IPS DF 4.7 (cell line): Measurements from ENCODE around the gene GGACT.
"Not testable (repeated sequence)": the region's sequence is repeated elsewhere in the genome, so short reads cannot be mapped to it uniquely, and the experiment has no call there.

Experiments
- DNase-seq: peaks from one replicate; pipeline ENCODE4 v3.0.0-alpha.2; 2013; ENCODE audit warnings: low spot score; ENCODE audit errors: extremely low read depth

GGACT gene

DNA sequence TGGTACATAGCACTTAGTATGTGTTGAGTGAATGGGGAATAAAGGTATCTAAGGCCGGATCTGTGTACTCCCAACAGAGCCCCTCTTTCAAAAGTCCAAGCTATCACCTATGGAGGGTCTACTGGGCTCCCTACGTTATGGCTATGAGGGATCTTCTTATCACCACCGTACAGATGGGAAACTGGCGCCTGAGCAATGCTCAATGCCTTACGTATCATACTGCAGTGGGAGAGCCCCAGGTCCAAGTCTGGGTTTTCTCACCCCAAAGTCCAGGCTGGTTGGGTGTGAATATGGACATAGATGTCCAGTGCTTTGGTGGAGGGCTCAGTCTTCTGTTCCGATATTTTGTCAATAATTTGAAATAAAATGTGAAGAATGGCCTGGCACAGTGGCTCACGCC, 13.1 kb upstream of the GGACT start:
- no peak for DNase-seq

DNA sequence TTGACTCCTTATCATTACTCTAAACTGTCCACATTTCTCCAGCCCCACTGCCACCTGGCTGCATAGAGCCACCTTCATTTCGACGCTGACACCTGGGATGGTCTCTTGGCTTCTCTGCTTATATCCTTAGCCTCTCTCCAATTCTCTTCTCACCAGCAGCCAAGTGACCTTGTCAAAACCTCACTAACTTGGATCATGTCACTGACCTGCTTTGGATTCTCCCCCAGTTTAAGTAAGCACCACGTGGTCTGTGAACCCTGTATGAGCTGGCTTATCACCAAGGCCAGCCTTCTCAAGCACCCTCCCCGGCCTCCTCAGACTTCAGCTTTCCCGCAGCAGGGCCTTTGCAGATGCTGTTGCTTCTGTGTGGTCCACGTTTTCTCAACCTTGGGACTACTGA, 12.3 kb upstream of the GGACT start:
- no peak for DNase-seq

DNA sequence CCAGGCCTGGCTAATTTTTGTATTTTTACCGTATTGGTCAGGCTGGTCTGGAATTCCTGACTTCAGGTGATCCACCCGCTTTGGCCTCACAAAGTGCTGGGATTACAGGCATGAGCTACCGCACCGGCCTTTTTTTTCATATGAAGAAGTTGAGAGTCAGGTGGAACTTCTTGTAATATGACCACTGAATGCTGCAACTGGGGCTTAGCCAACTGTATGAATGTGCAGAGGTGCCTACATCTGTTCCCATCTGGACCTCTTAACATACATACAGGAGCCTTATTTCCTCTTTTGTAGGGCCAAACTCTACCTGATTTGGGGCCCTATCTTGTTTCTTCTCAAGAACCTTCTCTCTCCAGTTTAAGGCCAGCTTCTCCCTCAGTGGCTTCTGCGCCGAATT, 11.9 kb upstream of the GGACT start:
- DNase-seq = no peak

DNA sequence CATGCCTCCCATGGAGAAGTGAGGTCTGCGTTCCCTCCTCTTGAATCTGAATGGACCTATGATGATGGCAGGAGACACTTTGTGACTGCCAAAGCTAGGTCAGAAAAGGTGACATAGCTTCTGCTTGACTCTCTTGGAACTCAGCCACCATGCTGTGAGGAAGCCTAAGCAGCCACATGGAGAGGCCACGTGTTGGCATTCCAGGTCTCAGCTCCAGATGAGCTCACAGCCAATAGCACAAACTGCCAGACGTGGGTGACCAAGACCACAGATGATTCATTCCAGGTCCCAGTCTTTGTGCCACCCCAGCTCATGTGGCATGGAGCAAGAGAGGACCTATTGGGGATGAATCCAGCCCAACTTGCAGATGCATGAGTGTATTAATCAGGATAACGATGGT, 8.7 kb upstream of the GGACT start:
- no peak for DNase-seq

GRCh38 chr13:100596516-100596915, 7.9 kb upstream of the GGACT start:
- no peak for DNase-seq

GRCh38 chr13:100594731-100595130, 6.1 kb upstream of the GGACT start:
- DNase-seq = peak; percentile 30

- no peak for DNase-seq
These were observed 5.7 kb upstream of the GGACT start for GRCh38 chr13:100594255-100594654.

DNA sequence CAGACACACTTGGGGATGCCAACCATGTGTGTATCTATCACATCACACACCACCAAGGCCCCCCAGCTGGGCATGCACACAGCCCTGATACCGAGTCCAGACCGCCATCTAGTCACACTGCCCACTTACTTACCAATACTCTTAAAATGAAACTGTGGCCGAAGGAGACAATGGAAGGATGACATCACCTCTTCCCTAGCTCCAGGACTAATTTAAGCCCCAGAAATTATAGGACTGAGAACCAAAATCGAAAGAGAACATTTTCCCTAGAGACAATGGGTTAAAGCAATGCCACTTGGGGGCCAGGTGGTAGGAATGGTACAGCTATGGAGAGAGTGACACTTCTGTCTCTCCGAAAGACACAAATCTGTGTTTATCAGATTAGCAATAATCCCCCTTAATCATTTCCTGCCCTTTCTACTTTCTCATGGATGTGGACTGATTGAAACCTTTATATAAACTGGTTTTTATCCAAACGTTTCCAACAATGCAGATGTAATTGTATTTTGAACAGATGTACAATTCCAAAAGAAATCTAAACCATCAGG, 663 bp upstream of the GGACT start:
- DNase-seq = no peak

DNA sequence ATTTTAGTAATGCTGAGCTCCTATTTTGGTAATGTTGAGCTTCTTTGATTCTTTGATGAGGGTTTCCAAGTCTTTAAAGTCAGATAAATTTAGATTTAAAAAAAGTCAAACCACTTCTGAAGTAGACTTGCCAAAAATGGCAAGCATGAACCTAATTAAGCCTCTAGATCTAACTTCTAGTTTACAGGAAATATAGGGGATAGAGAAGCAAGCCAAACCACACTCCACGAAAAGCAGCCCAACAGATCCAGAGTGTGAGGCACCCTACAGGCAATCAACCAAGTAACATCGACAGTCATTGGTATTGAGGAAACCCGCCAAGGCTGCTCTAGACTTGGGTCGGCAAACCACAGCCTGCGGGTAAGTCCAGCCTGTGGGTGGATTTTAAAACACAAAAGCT, 3.7 kb downstream of the GGACT start:
- DNase-seq = no peak

DNA sequence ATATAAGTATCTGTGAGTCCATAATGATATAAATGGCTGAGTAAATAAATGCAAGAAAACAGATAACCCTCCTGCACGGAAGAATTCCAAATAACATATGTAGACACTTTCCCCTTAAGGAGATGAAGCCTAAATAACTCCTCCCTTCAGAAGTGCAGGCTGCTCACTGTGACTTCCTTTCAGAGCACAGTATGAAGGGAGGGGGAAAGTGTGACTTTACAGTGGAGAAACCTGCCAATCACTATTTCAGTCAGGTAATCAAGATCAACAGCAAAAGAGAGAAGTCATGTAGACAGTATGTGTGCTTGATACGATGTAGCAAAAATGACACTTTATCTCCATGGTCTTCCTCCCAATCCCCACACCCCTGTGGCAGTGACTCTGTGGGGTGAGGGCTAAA, 7.1 kb downstream of the GGACT start:
- DNase-seq = no peak

- DNase-seq = no peak
These were observed 7.6 kb downstream of the GGACT start for GRCh38 chr13:100581030-100581429.

- no peak for DNase-seq
These were observed 8.5 kb downstream of the GGACT start for GRCh38 chr13:100580045-100580444.

DNA sequence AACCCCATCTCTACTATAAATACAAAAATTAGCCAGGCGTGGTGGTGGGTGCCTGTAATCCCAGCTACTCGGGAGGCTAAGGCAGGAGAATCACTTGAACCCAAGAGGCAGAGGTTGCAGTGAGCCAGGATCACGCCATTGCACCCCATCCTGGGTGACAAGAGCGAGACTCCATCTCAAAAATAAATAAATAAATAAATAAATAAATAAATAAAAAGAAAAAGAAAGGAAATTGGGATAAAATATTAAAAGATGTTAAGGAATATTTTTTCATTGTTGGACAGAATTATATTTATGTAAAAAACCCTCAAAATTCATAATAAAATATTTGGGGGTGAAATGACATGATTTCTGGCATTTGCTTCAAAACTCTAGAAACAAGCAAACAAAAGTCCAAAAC, 11.3 kb downstream of the GGACT start:
- DNase-seq = not testable (repeated sequence)

DNA sequence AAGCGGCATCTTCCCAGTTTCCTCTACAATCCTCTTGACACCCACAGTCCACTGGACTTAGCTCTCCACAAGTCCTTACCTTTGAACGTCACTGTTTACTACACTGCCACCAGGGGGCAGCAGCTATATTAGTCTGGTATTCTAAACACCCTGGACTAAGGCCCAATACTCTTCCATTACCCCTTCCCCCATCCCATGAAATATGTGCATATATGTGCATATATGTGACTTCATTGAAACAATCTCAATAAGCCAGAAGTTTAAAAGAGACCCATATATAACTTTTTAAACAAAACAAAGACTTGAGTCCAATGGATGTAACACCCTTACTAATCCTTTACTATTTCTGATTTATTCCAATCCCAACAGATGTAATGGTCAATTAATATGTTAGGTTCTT, 15.5 kb downstream of the GGACT start:
- peak; percentile 75 for DNase-seq

DNA sequence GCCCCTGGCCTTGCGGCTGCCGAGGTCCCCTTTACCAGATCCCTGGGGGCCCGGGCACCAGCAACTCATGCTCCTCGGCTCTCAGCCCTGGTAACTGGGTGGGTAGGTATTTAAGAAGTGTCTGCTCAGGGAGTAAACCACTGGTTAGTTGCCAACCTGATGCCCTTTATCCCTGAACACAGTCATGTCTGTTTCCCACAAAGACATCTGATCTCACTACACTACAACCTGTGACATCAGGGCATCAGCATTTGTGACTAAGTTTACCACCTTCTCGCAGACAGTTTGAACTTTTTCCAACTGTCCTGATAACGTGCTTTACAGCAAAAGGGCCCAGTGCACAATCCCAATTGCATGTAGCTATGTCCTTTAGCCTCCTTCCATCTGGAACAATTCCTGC, 22.0 kb downstream of the GGACT start:
- DNase-seq = no peak

DNA sequence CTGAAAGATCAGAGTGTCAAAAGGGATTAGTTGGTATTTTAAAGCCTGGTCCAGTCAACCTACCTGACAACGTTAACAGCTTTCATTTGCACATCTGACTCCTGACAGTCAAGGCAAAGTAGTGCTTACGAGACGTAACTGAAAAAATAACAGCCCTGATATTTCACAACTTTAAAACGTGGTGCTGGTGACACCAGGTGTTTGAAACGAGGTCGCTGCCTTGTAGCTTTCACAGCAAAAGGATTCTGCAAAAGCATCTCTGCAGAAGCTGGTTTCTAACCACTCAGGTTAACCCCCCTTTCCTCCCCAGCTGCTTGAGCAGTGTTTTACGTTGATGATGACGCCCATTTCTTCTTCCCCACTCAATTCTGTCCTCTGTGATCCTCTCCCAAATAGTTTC, 23.3 kb downstream of the GGACT start:
- no peak for DNase-seq

GRCh38 chr13:100564444-100565223, 24.0 kb downstream of the GGACT start:
- no peak for DNase-seq

- no peak for DNase-seq
These were observed 24.8 kb downstream of the GGACT start for GRCh38 chr13:100563779-100564178.

DNA sequence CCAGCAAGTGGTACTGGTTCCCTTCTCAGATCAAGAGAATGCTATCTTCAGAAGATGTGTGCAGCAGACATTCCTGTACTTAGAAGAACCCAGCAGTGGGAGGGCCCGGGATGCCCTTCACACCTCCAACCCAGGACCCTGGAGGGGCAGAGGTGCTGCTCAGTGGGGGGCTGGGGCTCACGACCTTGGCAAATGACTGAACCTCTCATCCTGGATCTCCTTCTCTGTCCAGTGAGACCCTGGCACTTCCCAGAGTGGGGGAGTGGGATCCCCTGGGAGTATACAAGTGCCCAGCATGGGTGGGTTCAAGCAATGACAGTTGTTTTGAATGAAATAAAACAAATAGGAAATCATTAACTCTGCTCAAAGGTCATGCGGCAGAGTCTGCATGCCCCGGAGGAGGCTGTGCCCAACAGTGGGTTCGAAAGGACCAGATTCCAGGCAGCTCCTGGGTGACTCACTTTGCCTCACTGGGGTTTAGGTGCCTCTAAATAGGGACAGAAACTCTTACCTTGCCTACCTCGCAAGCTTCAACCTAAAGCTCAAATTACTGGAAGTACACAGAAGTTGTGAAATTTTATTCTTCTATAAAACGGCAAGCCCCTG, 26.9 kb downstream of the GGACT start:
- no peak for DNase-seq

DNA sequence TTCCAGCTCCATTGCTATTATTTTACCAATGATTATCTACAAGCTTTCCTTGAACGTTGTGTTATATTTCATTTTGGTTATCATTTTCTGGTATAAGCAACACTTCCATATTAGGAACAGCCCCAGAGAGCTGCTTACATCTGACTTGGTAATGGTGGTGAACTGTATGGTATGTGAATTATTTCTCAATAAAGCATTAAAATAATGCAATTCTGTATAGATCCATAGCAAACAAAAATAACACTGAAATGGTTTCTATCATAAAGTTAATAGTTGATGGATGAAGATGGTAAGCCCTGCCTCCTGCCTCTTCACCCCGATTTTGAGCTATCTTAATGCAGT, 27.5 kb downstream of the GGACT start:
- no peak for DNase-seq

- DNase-seq = no peak
These were observed 28.0 kb downstream of the GGACT start for GRCh38 chr13:100560498-100561157.

GRCh38 chr13:100559886-100560285, 28.7 kb downstream of the GGACT start:
- DNase-seq = no peak

DNA sequence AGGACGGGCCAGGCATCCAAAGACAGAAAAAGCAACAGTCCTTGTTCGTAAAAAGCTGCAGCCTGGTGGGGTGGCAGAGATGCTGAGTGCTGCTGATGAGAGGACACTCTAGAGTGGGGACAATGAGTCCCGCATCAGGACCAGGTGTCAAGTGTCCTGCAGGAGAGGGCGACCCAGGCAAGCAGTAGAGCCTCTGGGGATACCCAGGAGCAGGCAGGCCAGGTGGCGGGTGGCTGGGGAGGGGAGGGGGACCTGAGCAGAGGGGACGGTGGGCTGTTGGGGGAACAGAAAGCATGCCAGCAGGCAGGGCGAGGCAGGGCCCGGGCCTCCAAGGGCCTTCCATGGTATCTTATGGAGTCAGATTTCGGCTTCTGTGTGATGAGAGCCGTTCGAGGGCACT, 35.8 kb downstream of the GGACT start:
- DNase-seq = no peak
